Mucosa of descending colon (tissue), 3 donors: ENCODE data around the gene C1QA. TPM values are rescaled to one million over a fixed set of nuclear protein-coding genes. Genes with fewer than 3 reads are reported as not detected.

ENCODE experiments used
- ATAC-seq: fragments of 200-7000 bp; cut with Tn5 transposase; one replicate; pipeline ENCODE4 v1.9.1; 2020; ENCODE audit warnings: mild to moderate bottlenecking, moderate library complexity
- DNase-seq, 3 donors: peaks; one replicate each; pipeline ENCODE4 v3.0.0-alpha.2; 2020
- H3K36me3 ChIP-seq: fragments of 200-600 bp; one replicate; pipeline ENCODE4 v1.8.0; 2021; ENCODE audit warnings: low read depth, mild to moderate bottlenecking
- H3K4me1 ChIP-seq: fragments of 200-600 bp; one replicate; pipeline ENCODE4 v1.8.0; 2021; ENCODE audit warnings: low read depth, mild to moderate bottlenecking
- H3K4me3 ChIP-seq: fragments of 200-600 bp; one replicate; pipeline ENCODE4 v1.8.0; 2021; ENCODE audit warnings: mild to moderate bottlenecking
- H3K9me3 ChIP-seq: fragments of 200-600 bp; one replicate; pipeline ENCODE4 v1.8.0; 2021; ENCODE audit warnings: mild to moderate bottlenecking
- intact Hi-C, 2 donors: fragments of 100-400 bp; cut with DNase I in 1 of 2; cut with micrococcal nuclease in 1 of 2; formaldehyde crosslinking; loops; one replicate each; pipeline versions ENCODE4 v1.11.0 to v1.11.1; 2022; cut with DNase I, micrococcal nuclease
- total RNA-seq, 3 donors: library from RNA; stranded (reverse); fragmentation: NEBNext Ultra II Directional in 2 of 3; extraction: Animal tissue kit (Norgen Biotek cat#: 25700) in 2 of 3; gene quantifications; one replicate each; pipeline versions ENCODE4 v1.2.1 to v1.2.4, GENCODE V29; 2021 to 2023
- TF ChIP-seq, protein P1 (sequence below): fragments of 200-600 bp; IDR thresholded peaks from one replicate; pipeline ENCODE4 v1.8.0; 2022; ENCODE audit warnings: antibody characterized with exemption, mild to moderate bottlenecking
- donor health status: DM: no; HTN: no; CAD: no; lungs with moderate emphysema.
- donor health status: DM: no; HTN: no; CAD: no.
- donor health status: DM: no; HTN: yes; CAD: no.

The C1QA gene
- total RNA-seq, 3 donors from 2014 or later, result 30.1 to 167 (median 134) TPM

DNA sequence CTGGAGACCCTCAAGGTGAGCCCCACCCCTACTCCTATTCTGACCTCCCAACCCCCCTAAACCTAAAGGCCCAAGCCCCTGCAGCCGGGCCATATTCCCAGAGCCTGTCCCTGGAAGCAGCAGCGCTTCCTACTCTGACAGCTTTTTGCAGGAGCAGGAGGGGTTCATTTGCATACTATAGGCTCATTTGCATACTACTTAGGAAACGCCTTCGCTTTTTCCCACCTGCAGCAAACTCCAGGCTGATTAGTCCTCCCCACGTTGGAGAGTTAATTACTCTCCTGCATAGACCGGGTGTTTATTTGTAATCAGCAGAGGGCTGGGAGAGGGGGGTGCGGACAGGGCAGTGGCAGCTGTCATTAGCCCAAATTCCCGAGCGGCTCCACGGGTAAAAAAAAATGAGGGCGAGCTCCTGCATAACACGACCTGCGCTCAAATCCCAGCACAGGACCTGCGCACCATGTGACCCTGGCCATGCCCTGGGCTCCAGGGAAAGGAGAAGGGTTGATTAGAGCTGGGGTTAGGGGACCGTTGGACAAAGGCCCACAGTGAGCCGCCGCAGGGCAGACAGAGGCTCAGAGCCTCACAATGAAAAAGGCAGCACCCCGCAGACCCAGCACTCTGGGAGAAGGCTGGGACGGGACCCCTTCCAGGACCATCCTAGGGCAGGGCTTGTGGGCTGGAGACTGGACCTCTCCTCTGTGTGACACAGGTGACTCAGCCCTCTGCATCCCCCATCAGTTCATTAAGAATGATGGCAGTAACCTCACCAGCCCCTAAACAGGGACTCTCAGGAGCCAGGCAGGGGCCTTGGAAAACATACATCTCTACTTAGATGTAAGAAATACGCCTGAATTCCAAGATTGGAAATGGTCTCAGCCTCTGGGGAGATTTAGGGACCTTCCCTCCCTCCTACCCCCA, 9.9 kb upstream of the C1QA start:
- H3K36me3 ChIP-seq, result no peaks in the 10 kb centered on the region
- no peaks in the 10 kb centered on the region for H3K4me1 ChIP-seq
- no peaks in the 10 kb centered on the region for H3K9me3 ChIP-seq
- TF ChIP-seq, protein P1, sequence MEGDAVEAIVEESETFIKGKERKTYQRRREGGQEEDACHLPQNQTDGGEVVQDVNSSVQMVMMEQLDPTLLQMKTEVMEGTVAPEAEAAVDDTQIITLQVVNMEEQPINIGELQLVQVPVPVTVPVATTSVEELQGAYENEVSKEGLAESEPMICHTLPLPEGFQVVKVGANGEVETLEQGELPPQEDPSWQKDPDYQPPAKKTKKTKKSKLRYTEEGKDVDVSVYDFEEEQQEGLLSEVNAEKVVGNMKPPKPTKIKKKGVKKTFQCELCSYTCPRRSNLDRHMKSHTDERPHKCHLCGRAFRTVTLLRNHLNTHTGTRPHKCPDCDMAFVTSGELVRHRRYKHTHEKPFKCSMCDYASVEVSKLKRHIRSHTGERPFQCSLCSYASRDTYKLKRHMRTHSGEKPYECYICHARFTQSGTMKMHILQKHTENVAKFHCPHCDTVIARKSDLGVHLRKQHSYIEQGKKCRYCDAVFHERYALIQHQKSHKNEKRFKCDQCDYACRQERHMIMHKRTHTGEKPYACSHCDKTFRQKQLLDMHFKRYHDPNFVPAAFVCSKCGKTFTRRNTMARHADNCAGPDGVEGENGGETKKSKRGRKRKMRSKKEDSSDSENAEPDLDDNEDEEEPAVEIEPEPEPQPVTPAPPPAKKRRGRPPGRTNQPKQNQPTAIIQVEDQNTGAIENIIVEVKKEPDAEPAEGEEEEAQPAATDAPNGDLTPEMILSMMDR, result no peak
- H3K4me3 ChIP-seq, result no peak overlapping the region
- DNase-seq (no peak), ATAC-seq (peak; percentile 40)
- intact Hi-C loops, result no loop called here

DNA sequence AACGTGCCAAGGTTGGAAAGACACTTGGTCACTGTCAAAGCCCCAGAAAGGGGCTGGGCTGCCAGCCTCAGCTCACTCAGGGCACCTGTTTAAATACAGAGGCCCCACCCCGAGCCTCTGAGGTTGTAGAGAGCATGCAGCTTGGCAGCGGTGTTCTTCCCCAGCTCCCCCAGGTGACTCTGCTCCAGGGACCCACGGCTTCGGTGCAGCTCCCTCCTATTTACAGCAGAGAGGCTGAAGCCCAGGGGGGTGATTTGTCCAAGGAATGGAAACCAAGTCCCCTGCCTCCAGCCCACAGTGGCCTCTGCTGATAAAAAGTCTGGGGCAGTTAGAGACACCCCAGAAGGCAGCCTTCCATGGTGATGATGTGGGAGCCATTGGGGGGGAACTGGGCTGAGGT, 9.1 kb upstream of the C1QA start:
- ATAC-seq (no peak), DNase-seq (no peak)
- Histone ChIP-seq H3K4me1 (no peaks in the 10 kb centered on the region), H3K4me3 (no peak overlapping the region), H3K36me3 (no peaks in the 10 kb centered on the region), H3K9me3 (no peaks in the 10 kb centered on the region)
- TF ChIP-seq, protein P1, result no peak
- intact Hi-C loops, result no loop called here

GRCh38 chr1:22628698-22629444, 7.6 kb upstream of the C1QA start:
- Histone ChIP-seq H3K36me3 (no peaks in the 10 kb centered on the region), H3K4me3 (no peak overlapping the region), H3K4me1 (no peaks in the 10 kb centered on the region), H3K9me3 (no peaks in the 10 kb centered on the region)
- TF ChIP-seq, protein P1, result no peak
- no peak for DNase-seq
- no peak for ATAC-seq
- intact Hi-C loops, result no loop called here

DNA sequence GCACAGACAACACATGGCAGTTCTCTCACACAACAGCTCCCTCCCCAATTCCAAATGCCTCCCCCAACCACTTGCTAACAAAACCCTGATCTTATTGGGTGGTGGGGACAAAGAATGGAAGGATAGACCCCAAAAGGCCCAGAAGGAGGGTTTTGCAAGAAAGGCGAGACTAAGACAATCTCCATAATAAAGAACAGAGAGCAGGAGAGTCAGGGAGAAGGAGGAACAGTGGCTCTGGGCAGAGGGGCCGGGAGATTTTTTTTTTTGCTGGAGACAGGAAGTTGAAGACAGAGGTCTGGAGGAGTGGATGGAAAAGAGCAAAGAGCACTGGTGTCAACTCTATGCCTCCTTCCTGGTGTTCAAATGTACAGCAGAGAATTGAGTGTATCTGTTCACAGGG, 6.5 kb upstream of the C1QA start:
- no peaks in the 10 kb centered on the region for H3K36me3 ChIP-seq
- intact Hi-C loops, result no loop called here

DNA sequence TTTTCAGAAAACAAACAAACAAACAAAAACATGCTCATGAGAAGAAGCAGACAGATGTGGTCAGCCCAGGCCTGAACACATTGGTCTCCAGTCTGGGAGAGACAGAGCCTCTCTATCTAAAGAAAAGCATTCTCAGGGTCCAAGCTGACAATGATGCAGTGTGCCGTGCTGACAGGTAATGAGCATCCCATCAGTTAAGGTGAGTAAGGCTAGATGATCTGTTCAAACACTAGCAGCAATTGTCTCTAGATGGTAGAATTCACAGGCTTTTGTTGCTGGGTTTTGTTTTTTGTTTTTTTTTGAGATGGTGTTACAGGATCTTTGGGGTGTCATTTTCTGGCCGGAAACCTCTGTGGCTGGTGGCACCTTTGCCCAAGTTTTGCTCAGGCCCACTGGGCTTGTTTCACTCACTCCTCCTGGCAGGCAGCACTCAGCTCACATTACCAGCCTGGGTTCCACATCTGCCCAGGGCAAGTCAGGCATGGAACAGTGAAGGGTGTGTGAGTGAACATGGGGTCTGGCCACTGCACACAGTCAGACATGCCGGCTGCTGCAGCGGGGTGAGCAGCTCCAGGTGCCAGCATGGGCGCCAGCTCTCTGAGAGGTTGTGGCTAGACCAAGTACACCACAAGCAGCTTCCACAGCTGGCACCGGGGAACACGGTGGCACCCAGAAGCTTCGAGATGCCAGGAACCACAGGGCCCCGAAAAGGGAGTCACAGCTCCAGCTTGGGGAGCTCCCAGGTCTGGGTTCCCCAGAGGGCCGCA, 2.5 kb upstream of the C1QA start:
- Histone ChIP-seq H3K36me3 (no peaks in the 10 kb centered on the region), H3K9me3 (no peaks in the 10 kb centered on the region), H3K4me1 (no peaks in the 10 kb centered on the region), H3K4me3 (no peak overlapping the region)
- ATAC-seq (no peak), DNase-seq (no peak)
- intact Hi-C loops, result no loop called here
- TF ChIP-seq, protein P1, result no peak

More for the DNA sequence above, 6.5 kb upstream of the C1QA start:
- Histone ChIP-seq H3K4me1 (no peaks in the 10 kb centered on the region), H3K4me3 (no peak overlapping the region), H3K9me3 (no peaks in the 10 kb centered on the region)
- TF ChIP-seq, protein P1, result no peak
- no peak for DNase-seq
- no peak for ATAC-seq
